GM18951 (cell line): ENCODE results near the gene PNPLA7.
A peak's percentile ranks its signal among the peaks of the same experiment; 100 is the strongest.
"Not testable (repeated sequence)": the region's sequence is repeated elsewhere in the genome, so short reads cannot be mapped to it uniquely, and the experiment has no call there.

ENCODE experiments used
- POLR2A ChIP-seq: IDR thresholded peaks from 4 replicates; pipeline ENCODE4 v1.6.1; 2011; ENCODE audit warnings: mild to moderate bottlenecking; ENCODE audit not compliant: insufficient read length, insufficient read depth; ENCODE audit errors: extremely low read depth
- in situ Hi-C: fragments of 300-500 bp; cut with MboI; formaldehyde crosslinking; loops from one replicate; pipeline ENCODE4 v1.12.0; 2022; ENCODE audit warnings: low sequenced_read_pairs, mixed read lengths, inconsistent platforms; ENCODE audit not compliant: unreplicated experiment

The PNPLA7 gene

GRCh38 chr9:137454597-137455358 lies 95.4 kb downstream of the PNPLA7 start:
- in situ Hi-C loops: no loop called here
- no peak for TF ChIP-seq POLR2A

- in situ Hi-C loops: no loop called here
These were observed 96.0 kb downstream of the PNPLA7 start for GRCh38 chr9:137454145-137454596.

DNA sequence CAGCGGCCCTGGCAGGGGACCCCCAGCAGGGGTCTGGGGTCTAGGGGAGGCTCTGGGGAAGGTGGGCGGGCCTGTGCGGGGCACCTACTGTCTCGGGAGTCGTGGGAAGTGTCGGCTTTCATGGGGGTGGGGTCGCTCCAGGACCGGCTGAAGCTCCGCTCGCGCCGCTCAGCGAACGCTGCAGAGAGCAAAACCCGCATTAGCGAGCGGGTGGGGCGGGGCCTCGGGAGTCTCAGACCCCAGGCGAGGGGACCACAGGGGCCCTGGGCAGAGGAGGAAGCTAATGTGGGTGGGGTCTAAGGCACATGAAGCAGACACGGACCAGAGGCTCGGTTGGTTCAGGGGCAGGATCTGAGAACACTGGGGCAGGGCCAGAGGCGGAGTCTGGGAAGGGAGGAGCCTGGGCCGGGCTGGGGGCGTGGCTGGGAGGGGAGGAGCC lies 96.5 kb downstream of the PNPLA7 start:
- TF ChIP-seq POLR2A: no peak
- in situ Hi-C loops: no loop called here

More at GRCh38 chr9:137454145-137454596, 96.0 kb downstream of the PNPLA7 start:
- peak; percentile 39 for TF ChIP-seq POLR2A

- no peak for TF ChIP-seq POLR2A
- in situ Hi-C loops: no loop called here
These were observed 97.2 kb downstream of the PNPLA7 start for GRCh38 chr9:137452761-137453642.

GRCh38 chr9:137452006-137452760 lies 98.0 kb downstream of the PNPLA7 start:
- no peak for TF ChIP-seq POLR2A
- in situ Hi-C loops: no loop called here

DNA sequence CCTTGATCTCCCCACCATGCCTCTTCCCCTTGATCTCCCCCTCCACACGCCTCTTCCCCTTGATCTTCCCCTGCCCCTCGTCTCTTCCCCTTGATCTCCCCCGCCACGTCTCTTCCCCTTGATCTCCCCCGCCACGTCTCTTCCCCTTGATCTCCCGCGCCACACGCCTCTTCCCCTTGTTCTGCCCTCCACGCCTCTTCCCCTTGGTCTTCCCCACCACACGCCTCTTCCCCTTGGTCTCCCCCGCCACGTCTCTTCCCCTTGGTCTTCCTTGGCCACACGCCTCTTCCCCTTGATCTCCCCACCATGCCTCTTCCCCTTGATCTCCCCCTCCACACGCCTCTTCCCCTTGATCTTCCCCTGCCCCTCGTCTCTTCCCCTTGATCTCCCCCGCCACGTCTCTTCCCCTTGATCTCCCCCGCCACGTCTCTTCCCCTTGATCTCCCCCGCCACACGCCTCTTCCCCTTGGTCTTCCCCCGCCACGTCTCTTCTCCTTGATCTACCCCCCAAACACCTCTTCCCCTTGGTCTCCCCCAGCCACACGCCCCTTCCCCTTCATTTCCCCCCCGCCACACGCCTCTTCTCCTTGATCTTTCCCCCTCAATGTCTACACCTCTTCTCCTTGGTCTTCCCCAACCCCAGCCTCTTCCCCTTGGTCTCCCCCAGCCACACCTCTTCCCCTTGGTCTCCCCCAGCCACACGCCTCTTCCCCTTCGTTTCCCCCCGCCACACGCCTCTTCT lies 98.8 kb downstream of the PNPLA7 start:
- in situ Hi-C loops: not testable (repeated sequence)

DNA sequence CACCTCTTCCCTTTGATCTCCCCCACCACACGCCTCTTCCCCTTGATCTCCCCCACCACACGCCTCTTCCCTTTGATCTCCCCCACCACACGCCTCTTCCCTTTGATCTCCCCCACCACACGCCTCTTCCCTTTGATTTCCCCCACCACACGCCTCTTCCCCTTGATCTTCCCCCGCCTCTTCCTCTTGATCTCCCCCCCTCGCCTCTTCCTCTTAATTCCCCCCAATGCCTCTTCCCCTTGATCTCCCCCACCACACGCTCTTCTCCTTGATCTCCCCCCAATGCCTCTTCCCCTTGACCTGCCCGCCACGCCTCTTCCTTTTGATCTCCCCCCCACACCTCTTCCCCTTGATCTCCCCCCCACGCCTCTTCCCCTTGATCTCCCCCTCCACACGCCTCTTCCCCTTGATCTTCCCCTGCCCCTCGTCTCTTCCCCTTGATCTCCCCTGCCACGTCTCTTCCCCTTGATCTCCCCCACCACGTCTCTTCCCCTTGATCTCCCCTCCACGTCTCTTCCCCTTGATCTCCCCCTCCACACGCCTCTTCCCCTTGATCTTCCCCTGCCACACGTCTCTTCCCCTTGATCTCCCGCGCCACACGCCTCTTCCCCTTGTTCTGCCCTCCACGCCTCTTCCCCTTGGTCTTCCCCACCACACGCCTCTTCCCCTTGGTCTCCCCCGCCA lies 99.5 kb downstream of the PNPLA7 start:
- in situ Hi-C loops: not testable (repeated sequence)

GRCh38 chr9:137449931-137450538 lies 100.2 kb downstream of the PNPLA7 start:
- no peak for TF ChIP-seq POLR2A
- in situ Hi-C loops: no loop called here

GRCh38 chr9:137449081-137449844 lies 100.9 kb downstream of the PNPLA7 start:
- no peak for TF ChIP-seq POLR2A
- in situ Hi-C loops: no loop called here

DNA sequence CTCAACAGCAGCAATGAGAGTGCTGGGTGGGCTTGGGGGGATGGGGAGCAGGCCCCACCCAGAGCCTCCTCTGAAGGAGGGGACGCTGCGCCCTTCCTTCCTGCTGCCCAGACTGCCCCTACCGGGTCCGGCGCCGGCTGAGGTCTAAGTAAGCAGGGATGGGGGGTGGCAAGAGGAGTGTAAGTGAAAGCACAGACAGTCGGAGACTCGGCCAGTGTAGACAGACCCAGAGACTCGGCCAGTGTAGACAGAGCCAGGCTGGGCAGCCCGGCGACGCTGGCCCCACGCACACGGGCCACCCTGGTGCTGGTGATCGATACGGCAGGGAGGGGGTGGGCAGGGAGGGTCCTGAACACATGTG lies 101.6 kb downstream of the PNPLA7 start:
- no peak for TF ChIP-seq POLR2A
- in situ Hi-C loops: no loop called here
